Neural cell (in vitro differentiated cells): ENCODE measurements around the gene DEF6.

ENCODE experiments used
- RAD21 ChIP-seq: fragments of 450-650 bp; conservative IDR thresholded peaks from 2 replicates; pipeline ENCODE4 v1.6.1; 2014; ENCODE audit warnings: antibody characterized with exemption, mild to moderate bottlenecking, moderate library complexity
- REST ChIP-seq: IDR thresholded peaks from 2 replicates; pipeline ENCODE4 v1.6.1; 2012; ENCODE audit warnings: borderline replicate concordance
- TAF1 ChIP-seq: IDR thresholded peaks from 2 replicates; pipeline ENCODE4 v1.6.1; 2012; ENCODE audit warnings: low read depth

GRCh38 chr6:35275744-35276260, 21.8 kb upstream of the DEF6 start:
- TF ChIP-seq RAD21 (no peak), TAF1 (no peak), REST (no peak)
